Activated CD4-positive, alpha-beta memory T cell treated with anti-CD3 and anti-CD28 coated beads for 36 hours (primary cell): ENCODE results near the gene DLGAP1. TPM values are rescaled to one million over a fixed set of nuclear protein-coding genes. Genes with fewer than 3 reads are reported as not detected.

ENCODE experiments used
- CTCF ChIA-PET: fragments of 350-600 bp; sonication (Branson Sonifier 250); formaldehyde crosslinking; loops from one replicate; lab custom pipeline; 2021; ENCODE audit warnings: antibody characterized with exemption, inconsistent platforms; lab: Charles Lee
- POLR2A ChIA-PET: fragments of 350-600 bp; sonication (Branson Sonifier 250); formaldehyde crosslinking; loops from one replicate; lab custom pipeline; 2021; ENCODE audit warnings: antibody characterized with exemption; lab: Charles Lee
- DNase-seq: peaks from one replicate; pipeline ENCODE4 v3.0.0-alpha.2; 2020
- H3K27ac Mint-ChIP-seq: one replicate; pipeline ENCODE4 v1.8.0; 2021; ENCODE audit warnings: mixed read lengths
- H3K27me3 Mint-ChIP-seq: one replicate; pipeline ENCODE4 v1.8.0; 2021; ENCODE audit warnings: mixed read lengths
- H3K36me3 Mint-ChIP-seq: one replicate; pipeline ENCODE4 v1.8.0; 2021; ENCODE audit warnings: mixed read lengths
- H3K4me1 Mint-ChIP-seq: one replicate; pipeline ENCODE4 v1.8.0; 2021; ENCODE audit warnings: low read depth, mixed read lengths
- H3K4me3 Mint-ChIP-seq: one replicate; pipeline ENCODE4 v1.8.0; 2021; ENCODE audit warnings: mild to moderate bottlenecking, mixed read lengths
- H3K9me3 Mint-ChIP-seq: one replicate; pipeline ENCODE4 v1.8.0; 2021; ENCODE audit warnings: mixed read lengths
- intact Hi-C: fragments of 100-400 bp; cut with micrococcal nuclease; formaldehyde crosslinking; loops from one replicate; pipeline ENCODE4 v1.15.1; 2023
- total RNA-seq, 2 experiments: library from RNA; stranded (reverse); gene quantifications; one replicate each; pipeline ENCODE4 v1.2.3, GENCODE V29; 2021

DLGAP1 gene
- total RNA-seq, 2 experiments from 2014 or later, result 0.45 to 1.0 TPM

- H3K27ac Mint-ChIP-seq, result no peak overlapping the region
- intact Hi-C loops, result no loop called here
- no peak for DNase-seq
- no peaks in the 10 kb centered on the region for H3K36me3 Mint-ChIP-seq
- no peaks in the 10 kb centered on the region for H3K4me1 Mint-ChIP-seq
- POLR2A ChIA-PET, result no interaction called here
- peaks cover 2% of the 10 kb centered on the region for H3K9me3 Mint-ChIP-seq
- H3K27me3 Mint-ChIP-seq, result no peaks in the 10 kb centered on the region
- CTCF ChIA-PET, result no interaction called here
- no peak overlapping the region for H3K4me3 Mint-ChIP-seq
Measured at GRCh38 chr18:4276953-4277585, 178.0 kb downstream of the DLGAP1 start.

DNA sequence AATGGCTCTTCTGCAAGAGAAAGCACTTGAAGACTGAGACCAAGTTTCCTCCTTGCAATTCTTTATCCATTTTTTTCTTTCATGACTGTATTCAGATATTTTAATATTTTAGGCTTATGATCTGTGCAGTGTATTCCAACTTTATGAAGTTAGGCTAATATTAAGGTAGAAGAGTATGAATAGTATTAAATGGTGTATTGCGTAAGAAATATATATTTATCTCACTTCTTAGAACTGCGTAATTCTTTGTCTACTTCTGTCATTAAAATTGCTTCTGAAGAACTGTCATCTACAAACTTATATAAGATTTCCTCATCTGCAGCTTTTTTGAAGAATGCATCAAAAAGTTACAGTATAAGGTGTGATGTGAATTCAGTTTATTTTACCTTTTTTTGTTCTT is 183.2 kb downstream of the DLGAP1 start:
- CTCF ChIA-PET, result no interaction called here
- Mint-ChIP-seq H3K4me1 (no peaks in the 10 kb centered on the region), H3K9me3 (peaks cover 2% of the 10 kb centered on the region), H3K27me3 (no peaks in the 10 kb centered on the region), H3K4me3 (no peak overlapping the region), H3K27ac (no peak overlapping the region), H3K36me3 (no peaks in the 10 kb centered on the region)
- no peak for DNase-seq
- intact Hi-C loops, result no loop called here
- POLR2A ChIA-PET, result no interaction called here

GRCh38 chr18:4270988-4271387 is 184.1 kb downstream of the DLGAP1 start:
- H3K4me1 Mint-ChIP-seq, result no peaks in the 10 kb centered on the region
- H3K9me3 Mint-ChIP-seq, result peaks cover 2% of the 10 kb centered on the region
- intact Hi-C loops, result no loop called here
- ChIA-PET CTCF (no interaction called here), POLR2A (no interaction called here)
- no peak overlapping the region for H3K27ac Mint-ChIP-seq
- no peak for DNase-seq
- H3K36me3 Mint-ChIP-seq, result no peaks in the 10 kb centered on the region
- H3K27me3 Mint-ChIP-seq, result no peaks in the 10 kb centered on the region
- H3K4me3 Mint-ChIP-seq, result no peak overlapping the region

GRCh38 chr18:4270016-4270415 is 185.1 kb downstream of the DLGAP1 start:
- H3K36me3 Mint-ChIP-seq, result no peaks in the 10 kb centered on the region
- ChIA-PET CTCF (no interaction called here), POLR2A (no interaction called here)
- DNase-seq, result no peak
- H3K4me1 Mint-ChIP-seq, result no peaks in the 10 kb centered on the region
- H3K4me3 Mint-ChIP-seq, result no peak overlapping the region
- intact Hi-C loops, result no loop called here
- H3K27me3 Mint-ChIP-seq, result no peaks in the 10 kb centered on the region
- H3K9me3 Mint-ChIP-seq, result peaks cover 2% of the 10 kb centered on the region
- H3K27ac Mint-ChIP-seq, result no peak overlapping the region

DNA sequence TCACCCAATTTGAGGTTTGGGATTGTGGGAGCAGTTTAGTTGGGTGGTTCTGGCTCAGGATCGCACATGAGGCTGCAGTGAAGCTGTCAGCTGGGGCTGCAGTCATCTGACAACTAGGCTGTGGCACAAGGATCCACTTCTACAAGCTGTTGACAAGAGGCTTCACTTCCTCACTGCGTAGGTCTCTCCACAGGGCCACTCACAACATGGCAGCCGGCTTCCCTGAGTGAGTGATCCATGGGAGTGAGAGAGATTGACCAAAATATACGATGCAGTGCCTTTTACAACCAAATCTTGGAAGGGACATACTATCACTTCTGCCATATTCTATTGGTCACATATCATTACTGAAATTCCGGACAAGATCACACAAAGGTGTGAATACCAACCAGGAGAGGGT is 187.5 kb downstream of the DLGAP1 start:
- Mint-ChIP-seq H3K27me3 (no peaks in the 10 kb centered on the region), H3K36me3 (no peaks in the 10 kb centered on the region), H3K9me3 (peaks cover 6% of the 10 kb centered on the region), H3K4me3 (no peak overlapping the region), H3K4me1 (no peaks in the 10 kb centered on the region), H3K27ac (no peak overlapping the region)
- CTCF ChIA-PET, result no interaction called here
- intact Hi-C loops, result no loop called here
- DNase-seq, result no peak
- POLR2A ChIA-PET, result no interaction called here

DNA sequence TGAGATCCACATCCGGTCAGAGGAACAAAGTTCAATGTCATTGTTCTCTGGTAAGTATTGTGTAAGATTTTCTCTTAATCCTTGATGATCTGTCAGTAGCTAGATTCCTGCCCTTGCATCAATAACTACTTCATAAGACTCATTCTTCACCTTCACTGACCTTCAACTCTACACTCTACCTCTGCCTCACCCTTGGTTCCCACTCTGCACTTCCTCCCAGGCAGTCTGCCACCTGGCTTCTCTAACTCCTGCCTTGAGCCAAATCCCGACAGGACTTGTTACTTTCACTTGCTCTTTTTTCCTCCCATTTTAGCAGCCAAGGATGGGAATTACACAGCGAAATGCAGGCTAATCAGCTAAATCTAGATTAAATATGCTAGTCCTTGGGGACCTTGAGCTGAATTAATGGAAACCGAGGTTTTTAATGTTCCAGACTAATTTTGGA is 190.7 kb downstream of the DLGAP1 start:
- ChIA-PET CTCF (no interaction called here), POLR2A (no interaction called here)
- no peaks in the 10 kb centered on the region for H3K36me3 Mint-ChIP-seq
- no peak overlapping the region for H3K27ac Mint-ChIP-seq
- peaks cover 3% of the 10 kb centered on the region for H3K9me3 Mint-ChIP-seq
- intact Hi-C loops, result no loop called here
- no peaks in the 10 kb centered on the region for H3K4me1 Mint-ChIP-seq
- H3K4me3 Mint-ChIP-seq, result no peak overlapping the region
- no peak for DNase-seq
- no peaks in the 10 kb centered on the region for H3K27me3 Mint-ChIP-seq

DNA sequence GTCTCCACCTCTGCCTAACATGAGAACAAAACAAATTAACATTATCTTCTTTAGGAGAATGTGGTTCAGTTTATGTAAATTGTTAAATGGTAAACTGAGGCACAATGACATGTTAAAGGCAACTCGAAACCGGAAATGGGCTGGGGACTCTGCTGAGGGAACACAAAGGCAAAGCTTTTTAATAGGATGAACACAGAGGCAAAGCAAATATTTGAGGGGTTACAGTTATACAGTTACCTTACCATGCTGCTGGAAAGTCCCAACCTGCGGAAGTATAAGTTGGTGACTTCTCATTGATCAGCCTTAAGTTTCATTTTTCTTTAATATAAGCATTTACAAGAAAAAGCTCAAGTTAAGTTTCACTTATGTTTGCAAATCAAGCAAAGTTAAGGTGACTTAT is 195.0 kb downstream of the DLGAP1 start:
- no peak for DNase-seq
- H3K4me3 Mint-ChIP-seq, result no peak overlapping the region
- H3K27ac Mint-ChIP-seq, result no peak overlapping the region
- H3K36me3 Mint-ChIP-seq, result no peaks in the 10 kb centered on the region
- no peaks in the 10 kb centered on the region for H3K27me3 Mint-ChIP-seq
- CTCF ChIA-PET, result no interaction called here
- POLR2A ChIA-PET, result no interaction called here
- no peaks in the 10 kb centered on the region for H3K4me1 Mint-ChIP-seq
- H3K9me3 Mint-ChIP-seq, result peaks cover 6% of the 10 kb centered on the region
- intact Hi-C loops, result no loop called here

- DNase-seq, result no peak
- intact Hi-C loops, result no loop called here
Measured at GRCh38 chr18:4256766-4257417, 198.2 kb downstream of the DLGAP1 start.

GRCh38 chr18:4254840-4255239 is 200.3 kb downstream of the DLGAP1 start:
- H3K27ac Mint-ChIP-seq, result no peak overlapping the region
- ChIA-PET CTCF (no interaction called here), POLR2A (no interaction called here)
- DNase-seq, result no peak
- intact Hi-C loops, result no loop called here
- H3K4me3 Mint-ChIP-seq, result no peak overlapping the region
- no peaks in the 10 kb centered on the region for H3K27me3 Mint-ChIP-seq
- no peaks in the 10 kb centered on the region for H3K36me3 Mint-ChIP-seq
- H3K9me3 Mint-ChIP-seq, result peaks cover 2% of the 10 kb centered on the region
- no peaks in the 10 kb centered on the region for H3K4me1 Mint-ChIP-seq

More at GRCh38 chr18:4256766-4257417, 198.2 kb downstream of the DLGAP1 start:
- no peak overlapping the region for H3K27ac Mint-ChIP-seq
- ChIA-PET CTCF (no interaction called here), POLR2A (no interaction called here)
- peaks cover 2% of the 10 kb centered on the region for H3K9me3 Mint-ChIP-seq
- H3K4me3 Mint-ChIP-seq, result no peak overlapping the region
- H3K36me3 Mint-ChIP-seq, result no peaks in the 10 kb centered on the region
- no peaks in the 10 kb centered on the region for H3K27me3 Mint-ChIP-seq
- no peaks in the 10 kb centered on the region for H3K4me1 Mint-ChIP-seq

GRCh38 chr18:4252829-4253228 is 202.3 kb downstream of the DLGAP1 start:
- no peak for DNase-seq
- ChIA-PET CTCF (no interaction called here), POLR2A (no interaction called here)
- Mint-ChIP-seq H3K4me1 (no peaks in the 10 kb centered on the region), H3K4me3 (no peak overlapping the region), H3K36me3 (no peaks in the 10 kb centered on the region), H3K27me3 (no peaks in the 10 kb centered on the region), H3K9me3 (peaks cover 2% of the 10 kb centered on the region), H3K27ac (no peak overlapping the region)
- intact Hi-C loops, result no loop called here

DNA sequence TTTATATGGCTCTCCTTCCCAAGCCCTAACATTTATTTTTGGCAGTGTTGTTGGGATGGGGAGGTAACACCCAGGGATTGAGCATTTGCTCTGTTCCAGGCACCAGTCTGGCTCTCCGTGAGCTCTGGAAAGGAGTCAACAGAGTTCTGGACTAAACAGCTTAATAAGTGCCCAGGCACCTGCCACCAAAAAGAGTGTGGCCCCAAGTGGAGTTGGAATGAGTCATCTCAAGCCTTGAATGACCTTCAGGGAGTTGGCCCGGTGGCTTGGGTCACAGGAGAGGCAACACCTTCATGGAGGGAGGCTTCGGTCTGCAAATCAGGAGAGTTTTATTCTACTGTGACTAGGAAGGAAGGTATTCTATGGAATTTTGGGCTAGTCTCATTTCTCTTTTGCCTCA is 203.2 kb downstream of the DLGAP1 start:
- CTCF ChIA-PET, result no interaction called here
- no peaks in the 10 kb centered on the region for H3K4me1 Mint-ChIP-seq

DNA sequence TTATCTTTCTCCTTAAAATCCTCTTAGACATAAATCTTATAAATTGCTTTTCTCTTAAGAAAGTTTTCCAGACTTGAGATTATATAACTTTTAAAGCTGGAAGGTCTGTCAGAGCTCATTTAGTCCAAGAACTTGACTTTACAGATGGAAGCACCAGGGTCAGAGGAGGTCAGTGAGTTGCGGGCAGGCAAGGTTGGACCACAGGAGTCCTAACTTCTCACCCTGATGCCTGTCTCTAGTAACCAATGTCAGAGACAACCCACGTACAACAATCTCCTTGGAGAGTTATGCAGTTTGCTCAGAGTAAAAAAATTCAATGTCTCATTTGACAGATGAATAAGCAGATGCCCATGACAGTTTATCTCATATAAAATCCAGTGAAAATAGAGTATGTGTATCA is 203.9 kb downstream of the DLGAP1 start:
- CTCF ChIA-PET, result no interaction called here
- intact Hi-C loops, result no loop called here

More for the DNA sequence above, 203.2 kb downstream of the DLGAP1 start:
- Mint-ChIP-seq H3K4me3 (no peak overlapping the region), H3K9me3 (no peaks in the 10 kb centered on the region), H3K27ac (no peak overlapping the region), H3K36me3 (no peaks in the 10 kb centered on the region), H3K27me3 (no peaks in the 10 kb centered on the region)
- no peak for DNase-seq
- intact Hi-C loops, result no loop called here
- POLR2A ChIA-PET, result no interaction called here

GRCh38 chr18:4250141-4250540 is 205.0 kb downstream of the DLGAP1 start:
- Mint-ChIP-seq H3K27me3 (no peaks in the 10 kb centered on the region), H3K9me3 (no peaks in the 10 kb centered on the region), H3K36me3 (no peaks in the 10 kb centered on the region), H3K4me3 (no peak overlapping the region), H3K27ac (no peak overlapping the region), H3K4me1 (no peaks in the 10 kb centered on the region)
- no peak for DNase-seq
- POLR2A ChIA-PET, result no interaction called here
- CTCF ChIA-PET, result no interaction called here
- intact Hi-C loops, result no loop called here

More for the DNA sequence above, 203.9 kb downstream of the DLGAP1 start:
- DNase-seq, result no peak
- no peaks in the 10 kb centered on the region for H3K4me1 Mint-ChIP-seq
- H3K9me3 Mint-ChIP-seq, result no peaks in the 10 kb centered on the region
- no peak overlapping the region for H3K4me3 Mint-ChIP-seq
- no peak overlapping the region for H3K27ac Mint-ChIP-seq
- POLR2A ChIA-PET, result no interaction called here
- no peaks in the 10 kb centered on the region for H3K36me3 Mint-ChIP-seq
- H3K27me3 Mint-ChIP-seq, result no peaks in the 10 kb centered on the region
